ENCODE measurements around the gene RAP2A.
A peak's percentile ranks its signal among the peaks of the same experiment; 100 is the strongest.

The RAP2A gene

DNA sequence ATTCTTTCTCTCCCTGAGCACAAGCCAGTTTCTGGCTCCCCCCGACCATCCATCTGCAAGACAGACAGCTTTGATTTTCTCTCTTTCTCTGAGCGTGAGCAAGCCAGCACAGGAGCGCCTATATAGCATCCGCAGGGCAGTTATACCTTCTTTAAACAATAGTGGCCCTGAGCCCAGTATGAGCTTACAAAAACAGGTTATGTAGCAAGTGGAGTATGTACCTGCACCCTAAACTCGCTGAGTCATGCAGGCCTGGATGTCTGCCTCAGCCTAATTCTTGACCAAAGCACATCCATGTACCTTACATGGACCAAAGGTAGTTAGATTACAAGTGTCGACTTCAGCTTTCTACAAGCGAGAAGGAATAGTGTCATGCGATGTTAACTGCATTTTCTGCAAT, 61.7 kb downstream of the RAP2A start:
- DNase-seq (ENCODE audit: low read depth), result no peak

DNA sequence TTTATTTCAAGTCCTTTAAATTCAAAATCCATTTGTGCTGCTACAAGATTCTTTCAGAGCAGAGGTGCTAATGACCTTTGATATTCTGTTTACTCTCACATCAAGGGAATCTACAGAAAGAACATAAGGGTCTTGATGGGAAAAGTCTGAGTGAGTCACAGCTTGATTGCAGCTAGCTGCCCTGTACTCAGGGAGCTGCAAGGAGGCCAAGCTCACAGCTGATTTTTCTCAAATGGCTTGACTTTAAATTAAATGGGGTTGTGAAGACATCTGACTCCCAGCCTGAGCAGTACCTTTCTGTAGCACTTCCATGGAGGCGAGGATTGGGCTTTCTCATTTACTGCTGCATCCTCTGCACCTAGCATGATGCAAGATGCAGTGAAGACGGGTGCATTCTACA, 62.5 kb downstream of the RAP2A start:
- no peak for DNase-seq (ENCODE audit: low read depth)

DNA sequence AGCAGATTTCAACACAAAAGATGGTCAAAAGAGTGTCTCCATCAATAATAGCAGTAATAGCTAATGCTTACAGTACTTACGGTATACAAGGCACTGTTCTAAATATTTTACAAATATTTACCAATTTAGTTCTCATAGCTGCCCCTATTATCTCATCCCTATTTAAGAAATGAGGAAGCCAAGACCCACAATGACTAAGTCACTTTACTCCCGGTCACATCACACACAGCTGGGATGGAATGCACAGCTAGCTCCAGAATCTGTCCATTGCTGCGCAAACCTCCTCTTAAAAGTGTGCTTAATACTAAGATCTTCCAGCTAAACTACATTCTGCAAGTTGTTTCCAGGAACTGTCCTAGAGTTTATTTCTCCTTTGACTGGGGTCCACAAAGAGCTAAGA, 63.4 kb downstream of the RAP2A start:
- DNase-seq (ENCODE audit: low read depth), result no peak

DNA sequence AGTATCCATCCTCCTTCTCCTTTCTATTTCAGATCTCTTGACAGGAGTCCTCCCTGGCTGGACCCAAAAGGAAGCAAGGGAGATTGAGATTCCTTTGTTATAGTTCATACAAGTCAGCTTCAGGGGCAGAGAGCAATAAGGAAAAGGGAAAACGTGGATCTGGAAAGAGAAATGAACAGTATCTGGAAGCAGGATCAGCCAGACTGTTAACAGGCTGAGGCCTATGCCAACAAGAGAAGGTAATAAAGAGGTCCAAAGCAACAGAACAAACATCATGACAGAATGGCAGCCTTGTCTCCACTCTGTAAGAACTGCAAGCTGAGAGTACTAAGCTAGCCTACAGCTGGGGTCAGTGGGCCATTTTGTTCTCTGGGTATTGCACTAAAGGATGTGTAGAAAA, 64.5 kb downstream of the RAP2A start:
- no peak for DNase-seq (ENCODE audit: low read depth)

DNA sequence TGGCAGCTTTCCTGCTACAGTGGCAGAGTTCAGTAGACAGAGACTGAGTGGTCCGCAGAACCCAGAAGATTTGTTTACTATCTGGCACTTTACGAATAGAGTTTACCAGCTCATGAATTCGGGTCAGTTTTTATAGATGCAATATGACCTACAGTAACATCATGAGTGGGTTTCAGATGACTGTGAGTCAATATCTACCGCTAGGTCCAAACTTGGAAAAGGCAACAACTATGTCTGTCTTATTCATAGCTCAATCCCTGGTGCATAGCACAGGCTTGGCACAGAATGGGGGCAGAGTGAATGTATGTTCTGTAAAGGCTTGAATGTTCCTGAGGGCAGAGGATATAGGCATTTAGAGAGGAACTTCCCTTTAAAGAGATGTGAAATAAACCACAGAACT, 65.2 kb downstream of the RAP2A start:
- DNase-seq (ENCODE audit: low read depth), result no peak

DNA sequence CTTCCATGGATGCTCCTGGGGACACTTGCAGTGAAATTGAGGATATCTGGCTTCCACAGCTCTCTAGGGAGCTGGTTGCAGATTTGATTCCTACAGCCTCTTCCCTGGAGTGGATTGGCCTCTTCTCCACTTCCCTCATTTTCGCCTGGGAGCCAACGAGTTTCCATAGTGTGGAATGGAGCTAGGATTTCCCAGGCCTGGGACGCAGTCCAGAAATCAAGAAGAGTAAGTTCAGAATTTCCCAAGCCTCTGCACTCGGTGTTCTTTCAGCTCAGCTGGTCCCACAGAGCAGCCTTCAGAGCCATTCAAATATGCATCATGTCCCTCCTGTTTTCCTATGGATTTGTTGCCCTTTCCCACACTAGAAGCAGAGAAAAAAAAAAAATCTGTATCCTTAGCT, 68.2 kb downstream of the RAP2A start:
- DNase-seq (ENCODE audit: low read depth), result no peak

DNA sequence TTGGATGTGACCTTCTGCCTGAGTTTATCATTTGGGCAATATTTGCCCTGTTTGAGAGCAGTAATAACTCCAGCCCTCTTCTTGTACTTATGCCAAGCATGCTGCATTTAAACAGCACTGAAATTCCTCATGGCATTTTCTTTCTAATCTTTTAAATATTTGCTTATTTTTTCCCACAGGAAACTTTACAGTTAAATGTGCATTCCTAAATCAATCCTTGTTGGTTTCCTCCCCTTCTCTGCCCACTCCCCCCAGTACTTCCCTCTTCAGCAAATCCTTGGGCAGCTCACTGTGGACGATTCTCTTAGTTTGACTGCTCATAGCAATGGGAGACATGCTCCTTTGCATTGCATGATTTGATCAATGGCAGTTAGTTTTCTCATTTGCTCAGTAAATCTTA, 68.7 kb downstream of the RAP2A start:
- DNase-seq (ENCODE audit: low read depth), result no peak

DNA sequence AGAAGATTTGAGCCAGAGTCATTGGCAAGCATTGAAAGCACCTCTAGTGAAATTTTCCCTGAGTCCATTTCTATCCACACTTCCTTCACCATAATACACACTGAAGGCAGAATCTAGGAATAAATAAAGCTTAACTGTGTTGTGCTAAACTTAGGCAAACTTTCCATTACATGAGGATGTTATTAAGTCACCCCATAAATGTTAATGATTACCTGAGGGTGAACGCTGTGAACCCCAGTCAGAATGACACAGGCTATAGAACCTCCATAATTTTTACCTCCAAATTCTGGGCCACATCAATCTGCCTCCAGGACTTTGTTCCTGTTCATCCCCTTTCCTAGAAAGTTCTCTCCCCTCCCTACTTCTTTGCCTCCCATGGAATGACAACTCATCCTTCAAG, 71.0 kb downstream of the RAP2A start:
- no peak for DNase-seq (ENCODE audit: low read depth)

DNA sequence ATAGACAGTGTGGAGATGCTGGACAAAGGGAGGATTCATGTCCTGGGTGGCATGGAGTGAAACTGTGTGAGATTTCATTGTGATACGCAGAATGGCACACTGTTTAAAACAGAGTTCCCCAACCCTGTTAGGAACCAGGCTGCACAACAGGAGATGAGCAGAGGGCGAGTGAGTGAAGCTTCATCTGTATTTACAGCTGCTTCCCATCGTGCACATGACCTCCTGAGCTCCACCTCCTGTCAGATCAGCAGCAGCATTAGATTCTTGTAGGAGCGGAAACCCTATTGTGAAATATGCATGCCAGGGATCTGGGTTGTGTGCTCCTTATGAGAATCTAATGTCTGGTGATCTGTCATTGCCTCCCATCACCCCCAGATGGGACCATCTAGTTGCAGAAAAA, 72.5 kb downstream of the RAP2A start:
- DNase-seq (ENCODE audit: low read depth), result peak; percentile 10

DNA sequence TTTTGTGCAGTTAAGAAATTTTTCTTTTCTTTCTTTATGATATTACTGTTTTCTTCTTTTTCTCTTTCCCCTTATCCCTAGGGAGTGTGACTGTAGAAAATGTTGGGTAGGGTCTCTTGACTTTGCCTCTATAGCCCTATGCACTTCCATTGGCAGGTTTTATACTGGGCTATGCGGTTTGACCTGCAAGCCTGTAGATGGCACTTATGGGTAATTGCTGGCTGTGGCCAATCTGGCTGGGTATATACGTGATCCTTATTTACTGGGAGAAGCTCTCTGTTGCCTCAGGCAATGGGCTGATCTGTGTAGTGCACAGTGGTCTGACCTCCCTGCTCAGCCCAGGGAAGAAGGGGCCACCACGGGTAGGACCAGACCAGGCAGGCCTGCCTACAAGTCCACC, 78.8 kb downstream of the RAP2A start:
- no peak for DNase-seq (ENCODE audit: low read depth)

DNA sequence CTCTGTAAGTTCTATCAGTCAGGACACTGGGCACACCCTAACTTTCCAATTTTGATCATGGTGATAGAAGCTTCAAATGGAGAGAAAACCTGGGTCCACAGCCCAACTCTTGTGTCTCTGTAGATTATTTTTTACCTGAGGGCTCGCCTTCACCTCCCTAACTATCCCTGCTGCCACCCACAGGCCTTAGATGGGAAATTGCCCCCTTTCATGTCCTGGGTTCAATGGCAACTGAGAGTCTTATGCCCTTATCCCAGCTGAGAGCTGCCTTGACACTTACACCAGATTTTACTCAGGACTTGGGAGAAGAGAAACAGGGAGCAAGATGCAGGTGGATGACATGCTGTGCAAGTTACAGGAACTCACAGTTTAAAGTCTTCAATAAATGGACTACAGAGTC, 81.7 kb downstream of the RAP2A start:
- no peak for DNase-seq (ENCODE audit: low read depth)

DNA sequence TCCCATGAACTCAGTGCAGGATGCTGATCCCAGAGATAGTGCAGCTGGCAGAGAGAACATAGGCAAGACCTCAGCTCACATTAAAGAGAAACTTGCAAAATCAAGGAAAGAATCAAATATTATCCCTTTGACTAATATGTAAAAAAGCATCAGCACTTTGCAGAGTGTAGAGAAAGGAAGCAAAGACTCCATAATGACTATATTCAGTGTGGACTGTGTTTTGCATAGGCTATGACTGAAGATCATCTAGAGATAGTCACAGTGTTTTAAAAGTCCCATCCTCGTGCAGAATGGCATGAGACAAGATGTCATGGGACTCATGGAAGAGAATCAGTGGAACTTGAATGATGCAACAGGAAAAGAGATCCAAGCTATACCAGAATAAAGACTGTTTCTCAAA, 84.0 kb downstream of the RAP2A start:
- no peak for DNase-seq (ENCODE audit: low read depth)

Data from ELR (cell line).